Esophagus squamous epithelium (tissue), 5 donors: Measurements from ENCODE around the gene SRGAP1. TPM values are rescaled to one million over a fixed set of nuclear protein-coding genes. Genes with fewer than 3 reads are reported as not detected.

Experiments used
- DNase-seq: peaks from one replicate; lab custom pipeline; 2025; lab: John Stamatoyannopoulos, UW
- H3K27ac ChIP-seq, 4 donors: fragments of 200-600 bp; sonication (generic); one replicate each; pipeline ENCODE4 v1.5.1; 2016 to 2019; ENCODE audit warnings: mild to moderate bottlenecking in 1 of 4
- H3K27me3 ChIP-seq, 4 donors: fragments of 200-600 bp; sonication (generic); 1 replicate in 3 of 4; 2 replicates in 1 of 4; pipeline versions ENCODE4 v1.5.1 to v1.6.0; 2017 to 2021; ENCODE audit warnings: antibody characterized with exemption in 1 of 4
- H3K36me3 ChIP-seq, 3 donors: fragments of 200-600 bp; sonication (generic); one replicate each; pipeline ENCODE4 v1.5.1; 2016 to 2019
- H3K4me1 ChIP-seq, 3 donors: fragments of 200-600 bp; sonication (generic); one replicate each; pipeline ENCODE4 v1.5.1; 2017 to 2019
- H3K4me3 ChIP-seq, 4 donors: fragments of 200-600 bp; sonication (generic); 1 replicate in 3 of 4; 2 replicates in 1 of 4; pipeline ENCODE4 v1.5.1; 2016 to 2019; ENCODE audit warnings: mild to moderate bottlenecking in 2 of 4, moderate library complexity in 1 of 4
- H3K9me3 ChIP-seq, 3 donors: fragments of 200-600 bp; sonication (generic); one replicate each; pipeline ENCODE4 v1.5.1; 2016 to 2019
- POLR2A ChIP-seq, 4 donors: fragments of 450-650 bp; IDR thresholded peaks; one replicate each; pipeline ENCODE4 v1.6.1; 2017; ENCODE audit warnings: antibody characterized with exemption in 4 of 4, mild to moderate bottlenecking in 4 of 4, moderate library complexity in 3 of 4
- WGBS, 2 donors: methylation state at CpG; one replicate each; pipeline ENCODE4 v1.1.5; 2018; 5-methylcytosine and 5-hydroxymethylcytosine counted together
- intact Hi-C: fragments of 100-400 bp; cut with DNase I; formaldehyde crosslinking; loops from one replicate; pipeline ENCODE4 v1.15.0; 2022
- total RNA-seq, 4 donors: library from RNA; depleted of rRNA; stranded (reverse); fragments of >200 nt; gene quantifications; one replicate each; pipeline ENCODE4 v1.1.0, GENCODE V29; 2016
- TF ChIP-seq, protein P1 (sequence below), 6 experiments: fragments of 450-650 bp in 4 of 6; fragments of 200-600 bp in 2 of 6; sonication (generic) in 2 of 6; IDR thresholded peaks; one replicate each; pipeline ENCODE4 v1.5.1; 2016 to 2019; ENCODE audit warnings: antibody characterized with exemption in 6 of 6, mild to moderate bottlenecking in 4 of 6, moderate library complexity in 4 of 6
- donor health status: DM: yes; HTN: yes; CAD: no.

Gene SRGAP1
- total RNA-seq, 4 donors from 2014 or later, result 2.0 to 5.3 (median 3.6) TPM

DNA sequence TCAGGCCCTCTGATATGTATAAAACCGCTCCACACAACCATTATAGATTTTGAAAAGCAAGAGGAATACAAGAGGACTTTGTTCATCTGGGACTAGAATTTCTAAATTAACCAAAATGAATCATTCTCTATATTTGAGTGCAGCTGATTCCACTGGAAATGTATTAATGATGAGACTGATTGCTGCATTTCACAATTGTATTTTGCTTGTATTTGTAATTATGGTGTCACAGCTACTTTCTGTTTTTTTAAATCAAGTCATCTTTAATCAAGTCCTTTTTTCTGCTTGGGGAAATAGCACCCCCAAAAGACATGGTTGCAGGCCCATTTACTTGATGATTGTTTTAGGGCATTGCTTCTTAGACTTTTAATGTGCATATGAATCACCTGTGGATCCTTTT, 215.2 kb downstream of the SRGAP1 start:
- 87 to 95% methylated on average over 1 of the region's 1 CpG for WGBS, 2 donors
- intact Hi-C loops, result no loop called here
- H3K27me3 ChIP-seq, result no peaks in the 10 kb centered on the region
- DNase-seq, result no peak
- no peak for TF ChIP-seq POLR2A (IDR thresholded peaks at IDR 0.05)
- TF ChIP-seq, protein P1, sequence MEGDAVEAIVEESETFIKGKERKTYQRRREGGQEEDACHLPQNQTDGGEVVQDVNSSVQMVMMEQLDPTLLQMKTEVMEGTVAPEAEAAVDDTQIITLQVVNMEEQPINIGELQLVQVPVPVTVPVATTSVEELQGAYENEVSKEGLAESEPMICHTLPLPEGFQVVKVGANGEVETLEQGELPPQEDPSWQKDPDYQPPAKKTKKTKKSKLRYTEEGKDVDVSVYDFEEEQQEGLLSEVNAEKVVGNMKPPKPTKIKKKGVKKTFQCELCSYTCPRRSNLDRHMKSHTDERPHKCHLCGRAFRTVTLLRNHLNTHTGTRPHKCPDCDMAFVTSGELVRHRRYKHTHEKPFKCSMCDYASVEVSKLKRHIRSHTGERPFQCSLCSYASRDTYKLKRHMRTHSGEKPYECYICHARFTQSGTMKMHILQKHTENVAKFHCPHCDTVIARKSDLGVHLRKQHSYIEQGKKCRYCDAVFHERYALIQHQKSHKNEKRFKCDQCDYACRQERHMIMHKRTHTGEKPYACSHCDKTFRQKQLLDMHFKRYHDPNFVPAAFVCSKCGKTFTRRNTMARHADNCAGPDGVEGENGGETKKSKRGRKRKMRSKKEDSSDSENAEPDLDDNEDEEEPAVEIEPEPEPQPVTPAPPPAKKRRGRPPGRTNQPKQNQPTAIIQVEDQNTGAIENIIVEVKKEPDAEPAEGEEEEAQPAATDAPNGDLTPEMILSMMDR (IDR thresholded peaks at IDR 0.05), result no peak
- peaks cover 0 to 1% (median 0%) of the 10 kb centered on the region in 3 donors for H3K36me3 ChIP-seq
- no peaks in the 10 kb centered on the region for H3K9me3 ChIP-seq
- no peaks in the 10 kb centered on the region for H3K4me1 ChIP-seq
- no peak overlapping the region for H3K27ac ChIP-seq
- no peak overlapping the region for H3K4me3 ChIP-seq

DNA sequence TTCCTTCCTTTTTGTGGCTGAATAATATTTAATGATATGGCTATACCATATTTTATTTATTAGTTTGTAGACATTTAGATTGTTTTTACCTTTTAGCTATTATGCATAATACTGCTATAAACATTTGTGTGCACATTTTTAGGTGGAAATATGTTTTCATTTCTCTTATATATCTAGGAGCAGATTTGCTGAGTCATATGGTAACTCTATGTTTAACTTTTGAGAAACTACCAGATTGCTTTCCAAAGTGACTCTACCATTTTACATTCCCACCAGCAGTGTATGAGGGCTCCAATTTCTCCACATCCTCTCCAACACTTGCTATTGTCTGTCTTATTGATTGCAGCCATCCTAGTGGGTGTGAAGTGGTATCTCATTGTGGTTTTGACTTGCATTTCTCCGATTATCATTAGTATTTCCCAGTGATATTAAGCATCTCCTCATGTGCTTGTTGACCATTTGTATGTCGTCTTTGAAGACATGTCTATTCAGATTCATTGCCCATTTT, 217.4 kb downstream of the SRGAP1 start:
- 81 to 88% methylated on average over 2 of the region's 2 CpGs for WGBS, 2 donors
- DNase-seq, result no peak
- TF ChIP-seq, protein P1 (IDR thresholded peaks at IDR 0.05), result no peak
- TF ChIP-seq POLR2A (IDR thresholded peaks at IDR 0.05), result no peak

DNA sequence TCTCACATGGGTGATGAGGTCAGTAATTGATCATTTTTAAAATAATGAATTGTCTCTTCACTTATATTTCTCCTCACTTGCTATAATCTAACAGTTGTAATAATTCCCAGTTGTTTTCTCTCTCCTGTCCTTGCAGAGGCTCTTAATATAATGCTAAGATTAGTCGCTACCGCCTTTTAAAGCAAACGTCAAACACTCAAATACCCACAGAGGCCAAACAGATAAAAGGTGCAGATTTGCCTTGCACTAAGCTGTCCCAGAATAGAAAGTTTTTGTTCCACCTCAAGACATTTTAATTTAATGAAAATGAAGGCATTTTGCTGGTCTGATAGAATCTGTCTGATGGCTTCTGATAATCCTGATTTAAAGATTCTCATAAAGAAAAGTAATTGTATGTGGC, 218.6 kb downstream of the SRGAP1 start:
- intact Hi-C loops, result no loop called here
- no peak for DNase-seq
- Histone ChIP-seq H3K27me3 (no peaks in the 10 kb centered on the region), H3K27ac (no peak overlapping the region), H3K4me1 (no peaks in the 10 kb centered on the region), H3K9me3 (no peaks in the 10 kb centered on the region), H3K4me3 (no peak overlapping the region), H3K36me3 (peaks cover 0 to 17% (median 0%) of the 10 kb centered on the region in 3 donors)
- WGBS, 2 donors, result 82 to 97% methylated on average over 3 of the region's 3 CpGs
- TF ChIP-seq POLR2A (IDR thresholded peaks at IDR 0.05), result no peak
- TF ChIP-seq, protein P1 (IDR thresholded peaks at IDR 0.05), result no peak

More for the DNA sequence above, 217.4 kb downstream of the SRGAP1 start:
- no peak overlapping the region for H3K4me3 ChIP-seq
- no peak overlapping the region for H3K27ac ChIP-seq
- intact Hi-C loops, result no loop called here
- no peaks in the 10 kb centered on the region for H3K9me3 ChIP-seq
- no peaks in the 10 kb centered on the region for H3K27me3 ChIP-seq
- no peaks in the 10 kb centered on the region for H3K4me1 ChIP-seq
- peaks cover 0 to 17% (median 0%) of the 10 kb centered on the region in 3 donors for H3K36me3 ChIP-seq

DNA sequence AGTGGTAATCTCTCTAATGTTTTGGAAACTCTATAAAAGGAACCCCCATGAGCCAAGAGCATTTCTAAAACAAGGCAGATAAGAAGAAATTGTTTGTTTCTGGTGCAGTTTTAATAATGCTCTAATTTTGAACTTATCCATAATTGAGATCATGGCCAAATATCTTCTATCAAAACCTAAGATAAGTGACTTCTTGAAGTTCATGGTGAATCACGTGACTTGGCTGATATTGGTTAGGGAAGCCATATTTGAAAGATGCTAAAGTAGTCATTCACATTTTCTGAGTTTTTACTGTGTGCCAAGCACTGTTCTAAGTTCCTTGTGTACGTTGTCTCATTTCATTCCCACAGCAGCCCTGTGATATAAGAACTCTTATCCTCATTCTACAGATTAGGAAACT, 219.7 kb downstream of the SRGAP1 start:
- WGBS, 2 donors, result 77 to 90% methylated on average over 2 of the region's 2 CpGs
- Histone ChIP-seq H3K36me3 (peaks cover 0 to 17% (median 0%) of the 10 kb centered on the region in 3 donors), H3K9me3 (no peaks in the 10 kb centered on the region), H3K4me1 (no peaks in the 10 kb centered on the region), H3K27ac (no peak overlapping the region), H3K4me3 (no peak overlapping the region), H3K27me3 (no peaks in the 10 kb centered on the region)
- DNase-seq, result no peak
- TF ChIP-seq, protein P1 (IDR thresholded peaks at IDR 0.05), result no peak
- TF ChIP-seq POLR2A (IDR thresholded peaks at IDR 0.05), result no peak
- intact Hi-C loops, result no loop called here

DNA sequence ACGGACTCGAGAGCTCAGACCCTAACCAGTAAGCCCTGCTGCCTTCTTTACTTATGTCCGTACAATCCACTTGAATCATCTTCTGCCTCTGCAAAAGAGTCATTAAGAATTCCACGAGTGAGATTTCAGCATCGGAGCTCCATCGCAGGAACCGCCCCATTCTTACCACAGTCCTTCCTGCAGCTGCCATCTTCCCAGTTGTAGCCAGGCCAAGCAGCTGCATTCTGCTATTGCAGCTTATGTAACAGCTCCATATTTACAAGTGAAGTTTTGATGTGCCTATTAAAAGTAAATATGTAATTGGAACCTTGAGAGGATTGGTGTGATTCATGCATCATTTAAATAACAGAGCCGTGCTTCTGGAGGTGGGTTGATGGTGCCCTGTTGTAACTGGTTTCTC, 220.2 kb downstream of the SRGAP1 start:
- H3K4me3 ChIP-seq, result no peak overlapping the region
- no peaks in the 10 kb centered on the region for H3K4me1 ChIP-seq
- 88 to 92% methylated on average over 8 of the region's 8 CpGs for WGBS, 2 donors
- no peak overlapping the region for H3K27ac ChIP-seq
- TF ChIP-seq, protein P1 (IDR thresholded peaks at IDR 0.05), result no peak
- no peak for TF ChIP-seq POLR2A (IDR thresholded peaks at IDR 0.05)
- DNase-seq, result no peak
- peaks cover 0 to 17% (median 0%) of the 10 kb centered on the region in 3 donors for H3K36me3 ChIP-seq
- H3K9me3 ChIP-seq, result no peaks in the 10 kb centered on the region
- H3K27me3 ChIP-seq, result no peaks in the 10 kb centered on the region
- intact Hi-C loops, result no loop called here
